Lung (tissue), 12 donors: ENCODE data around the gene MYLK. TPM values are rescaled to one million over a fixed set of nuclear protein-coding genes. Genes with fewer than 3 reads are reported as not detected.

ENCODE experiments used
- ATAC-seq: fragments of 200-7000 bp; cut with Tn5 transposase; one replicate; pipeline ENCODE4 v1.9.1; 2020; ENCODE audit warnings: moderate number of reproducible peaks; ENCODE audit not compliant: insufficient read depth, low FRiP score
- DNase-seq, 3 donors: peaks; one replicate each; pipeline ENCODE4 v3.0.0-alpha.2; 2013 to 2017
- H3K27ac ChIP-seq, 2 donors: one replicate each; pipeline ENCODE4 v1.5.1; 2013; ENCODE audit warnings: mild to moderate bottlenecking in 2 of 2, moderate library complexity in 2 of 2, control low read depth in 1 of 2, inconsistent platforms in 1 of 2, low read depth in 1 of 2, low read length in 1 of 2
- H3K27me3 ChIP-seq, 3 donors: one replicate each; pipeline ENCODE4 v1.5.1; 2013; ENCODE audit warnings: low read length in 2 of 3; ENCODE audit not compliant: control insufficient read depth in 3 of 3, insufficient read depth in 3 of 3
- H3K36me3 ChIP-seq, 4 donors: one replicate each; pipeline ENCODE4 v1.5.1; 2013; ENCODE audit warnings: low read length in 4 of 4, mild to moderate bottlenecking in 1 of 4, moderate library complexity in 1 of 4; ENCODE audit not compliant: control insufficient read depth in 4 of 4, insufficient read depth in 4 of 4
- H3K4me1 ChIP-seq, 5 donors: one replicate each; pipeline ENCODE4 v1.5.1; 2013; ENCODE audit warnings: low read length in 5 of 5, mild to moderate bottlenecking in 2 of 5, moderate library complexity in 1 of 5; ENCODE audit not compliant: control insufficient read depth in 5 of 5, insufficient read depth in 5 of 5
- H3K4me3 ChIP-seq: one replicate; pipeline ENCODE4 v1.5.1; 2013; ENCODE audit warnings: mild to moderate bottlenecking, control low read depth, moderate library complexity
- H3K9ac ChIP-seq, 2 donors: one replicate each; pipeline ENCODE4 v1.5.1; 2013; ENCODE audit warnings: low read length in 2 of 2, control low read depth in 1 of 2; ENCODE audit not compliant: insufficient read depth in 1 of 2
- H3K9me3 ChIP-seq, 4 donors: one replicate each; pipeline ENCODE4 v1.5.1; 2013; ENCODE audit warnings: low read length in 3 of 4, mild to moderate bottlenecking in 1 of 4, moderate library complexity in 1 of 4; ENCODE audit not compliant: control insufficient read depth in 4 of 4, insufficient read depth in 3 of 4
- WGBS, 2 donors: extraction: QIAGEN DNeasy Blood & Tissue Kit; methylation state at CpG; one replicate each; pipeline ENCODE4 v1.1.7; 2013; 5-methylcytosine and 5-hydroxymethylcytosine counted together
- polyA plus RNA-seq, 2 donors: library from polyadenylated mRNA; stranded (reverse); fragments of 200-250 nt; gene quantifications; one replicate each; pipeline ENCODE4 v1.2.1, GENCODE V29; 2013
- total RNA-seq, 2 donors: library from RNA; depleted of rRNA in 1 of 2; stranded (reverse); fragments of >200 nt in 1 of 2; gene quantifications; one replicate each; pipeline ENCODE4 v1.2.1, GENCODE V29; 2014 to 2021
- TF ChIP-seq, protein P1 (sequence below): IDR thresholded peaks from 2 replicates; pipeline ENCODE4 v1.5.1; 2012; ENCODE audit warnings: mild to moderate bottlenecking; ENCODE audit errors: control extremely low read depth, extremely low read depth
- donor health status: control.
- donor health status: control.
- donor health status: Bipolar disorder and iron deficiency.
- donor health status: healthy.
- donor health status: DM: yes; HTN: yes; CAD: no.

The MYLK gene
- total and polyA plus RNA-seq, 4 donors, result 23.3 to 324 (median 112) TPM

GRCh38 chr3:123800362-123800682, 83.8 kb downstream of the MYLK start:
- DNase-seq, result no peak
- Histone ChIP-seq H3K4me3 (no peak overlapping the region), H3K27me3 (no peaks in the 10 kb centered on the region), H3K9ac (no peak overlapping the region), H3K27ac (peak overlapping the region in 1 of 2 donors; percentile 12), H3K9me3 (no peaks in the 10 kb centered on the region), H3K4me1 (peaks cover 0 to 43% (median 0%) of the 10 kb centered on the region in 5 donors), H3K36me3 (no peaks in the 10 kb centered on the region)
- TF ChIP-seq, protein P1, sequence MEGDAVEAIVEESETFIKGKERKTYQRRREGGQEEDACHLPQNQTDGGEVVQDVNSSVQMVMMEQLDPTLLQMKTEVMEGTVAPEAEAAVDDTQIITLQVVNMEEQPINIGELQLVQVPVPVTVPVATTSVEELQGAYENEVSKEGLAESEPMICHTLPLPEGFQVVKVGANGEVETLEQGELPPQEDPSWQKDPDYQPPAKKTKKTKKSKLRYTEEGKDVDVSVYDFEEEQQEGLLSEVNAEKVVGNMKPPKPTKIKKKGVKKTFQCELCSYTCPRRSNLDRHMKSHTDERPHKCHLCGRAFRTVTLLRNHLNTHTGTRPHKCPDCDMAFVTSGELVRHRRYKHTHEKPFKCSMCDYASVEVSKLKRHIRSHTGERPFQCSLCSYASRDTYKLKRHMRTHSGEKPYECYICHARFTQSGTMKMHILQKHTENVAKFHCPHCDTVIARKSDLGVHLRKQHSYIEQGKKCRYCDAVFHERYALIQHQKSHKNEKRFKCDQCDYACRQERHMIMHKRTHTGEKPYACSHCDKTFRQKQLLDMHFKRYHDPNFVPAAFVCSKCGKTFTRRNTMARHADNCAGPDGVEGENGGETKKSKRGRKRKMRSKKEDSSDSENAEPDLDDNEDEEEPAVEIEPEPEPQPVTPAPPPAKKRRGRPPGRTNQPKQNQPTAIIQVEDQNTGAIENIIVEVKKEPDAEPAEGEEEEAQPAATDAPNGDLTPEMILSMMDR, result no peak
- no peak for ATAC-seq
- WGBS, 2 donors, result 62 to 71% methylated on average over 2 of the region's 2 CpGs

DNA sequence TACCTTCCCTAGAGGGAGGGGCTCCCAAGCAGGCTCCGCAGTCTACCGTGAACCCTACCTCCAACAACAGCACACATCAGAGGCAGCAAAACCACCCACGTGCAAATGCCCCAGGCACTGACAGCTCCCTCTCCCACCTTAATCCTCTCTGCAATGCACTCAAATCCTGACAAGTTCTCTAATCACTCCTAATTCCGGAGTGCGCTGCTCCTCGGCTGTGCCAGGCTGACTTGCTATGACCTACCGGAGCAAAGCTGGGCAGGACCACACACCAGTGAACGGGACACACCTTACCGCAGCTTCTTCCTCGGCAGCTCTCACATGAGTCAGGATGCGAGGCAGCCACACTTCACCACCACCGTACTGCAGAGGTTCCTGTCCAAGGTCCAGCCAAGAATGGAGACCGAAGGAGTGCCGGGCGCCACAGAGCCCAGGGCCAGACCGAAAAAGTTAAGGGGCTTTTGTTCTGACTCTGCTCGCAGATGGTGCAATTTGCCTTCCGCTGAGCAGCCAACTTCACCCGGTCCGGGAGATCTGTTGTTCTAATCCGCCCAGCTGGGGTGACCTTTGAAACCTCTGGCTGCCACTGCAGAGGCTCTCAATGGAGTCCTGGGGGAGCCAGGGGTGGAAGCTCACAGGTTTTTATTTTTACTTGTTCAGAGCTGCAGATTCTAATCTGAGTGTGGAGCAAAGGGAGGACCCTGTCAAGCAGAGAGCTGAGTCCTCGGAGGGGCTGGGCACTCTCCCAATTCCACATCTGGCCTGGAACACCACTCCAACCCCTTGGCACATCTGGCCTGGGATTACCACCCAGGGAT, 84.4 kb downstream of the MYLK start:
- Histone ChIP-seq H3K9me3 (no peaks in the 10 kb centered on the region), H3K27me3 (no peaks in the 10 kb centered on the region), H3K4me1 (peaks cover 0 to 43% (median 0%) of the 10 kb centered on the region in 5 donors), H3K27ac (peak overlapping the region in 1 of 2 donors; percentile 66), H3K36me3 (no peaks in the 10 kb centered on the region), H3K4me3 (no peak overlapping the region), H3K9ac (peak overlapping the region in 1 of 2 donors; percentile 65)
- TF ChIP-seq, protein P1, result no peak
- DNase-seq, result peak; percentile 70 to 81 (median 78)
- 71 to 78% methylated on average over 22 of the region's 22 CpGs for WGBS, 2 donors
- peak; percentile 43 for ATAC-seq

DNA sequence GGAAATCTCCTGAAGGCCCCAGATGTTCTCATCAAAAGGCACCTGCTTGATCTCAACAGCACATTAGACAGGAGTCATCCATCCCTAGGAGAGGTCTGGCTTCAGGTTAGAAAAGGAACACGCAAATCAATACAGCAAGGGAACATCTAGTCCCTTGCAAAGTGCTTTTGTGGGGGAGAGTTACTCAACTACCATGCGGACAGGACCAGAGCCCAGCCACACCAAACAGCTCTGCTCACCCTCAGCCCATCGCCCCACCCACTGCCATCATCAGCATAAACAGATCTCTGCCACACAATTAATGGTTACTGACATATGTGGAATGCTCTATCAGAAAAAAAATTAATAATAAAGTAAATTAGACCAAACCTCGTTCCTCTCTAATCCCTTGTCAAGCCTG, 85.6 kb downstream of the MYLK start:
- H3K9ac ChIP-seq, result no peak overlapping the region
- DNase-seq (peak; percentile 40 to 72 (median 71)), ATAC-seq (no peak)
- H3K4me3 ChIP-seq, result no peak overlapping the region
- peak overlapping the region in 1 of 2 donors; percentile 15 for H3K27ac ChIP-seq
- H3K27me3 ChIP-seq, result no peaks in the 10 kb centered on the region
- no peaks in the 10 kb centered on the region for H3K36me3 ChIP-seq
- H3K9me3 ChIP-seq, result no peaks in the 10 kb centered on the region
- TF ChIP-seq, protein P1, result no peak
- H3K4me1 ChIP-seq, result peaks cover 0 to 43% (median 0%) of the 10 kb centered on the region in 5 donors
- 85 to 86% methylated on average over 4 of the region's 4 CpGs for WGBS, 2 donors
